PC-9 (cell line): ENCODE data around the gene SPOCK3.

Source experiments
- EZH2 ChIP-seq: fragments of 200-600 bp; sonication (generic); IDR thresholded peaks from 2 replicates; pipeline ENCODE4 v1.8.0; 2017; ENCODE audit warnings: antibody characterized with exemption, low read depth
- TF ChIP-seq, protein P1 (sequence below): fragments of 200-600 bp; sonication (generic); conservative IDR thresholded peaks from 2 replicates; pipeline ENCODE4 v1.6.1; 2017; ENCODE audit warnings: mixed run types, antibody characterized with exemption, mild to moderate bottlenecking, moderate library complexity

- TF ChIP-seq, protein P1, sequence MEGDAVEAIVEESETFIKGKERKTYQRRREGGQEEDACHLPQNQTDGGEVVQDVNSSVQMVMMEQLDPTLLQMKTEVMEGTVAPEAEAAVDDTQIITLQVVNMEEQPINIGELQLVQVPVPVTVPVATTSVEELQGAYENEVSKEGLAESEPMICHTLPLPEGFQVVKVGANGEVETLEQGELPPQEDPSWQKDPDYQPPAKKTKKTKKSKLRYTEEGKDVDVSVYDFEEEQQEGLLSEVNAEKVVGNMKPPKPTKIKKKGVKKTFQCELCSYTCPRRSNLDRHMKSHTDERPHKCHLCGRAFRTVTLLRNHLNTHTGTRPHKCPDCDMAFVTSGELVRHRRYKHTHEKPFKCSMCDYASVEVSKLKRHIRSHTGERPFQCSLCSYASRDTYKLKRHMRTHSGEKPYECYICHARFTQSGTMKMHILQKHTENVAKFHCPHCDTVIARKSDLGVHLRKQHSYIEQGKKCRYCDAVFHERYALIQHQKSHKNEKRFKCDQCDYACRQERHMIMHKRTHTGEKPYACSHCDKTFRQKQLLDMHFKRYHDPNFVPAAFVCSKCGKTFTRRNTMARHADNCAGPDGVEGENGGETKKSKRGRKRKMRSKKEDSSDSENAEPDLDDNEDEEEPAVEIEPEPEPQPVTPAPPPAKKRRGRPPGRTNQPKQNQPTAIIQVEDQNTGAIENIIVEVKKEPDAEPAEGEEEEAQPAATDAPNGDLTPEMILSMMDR: no peak
- no peak for TF ChIP-seq EZH2
Measured at GRCh38 chr4:166700592-166700991, 533.7 kb downstream of the SPOCK3 start.
